Measurements from ENCODE around the gene TEX13C. TPM values are rescaled to one million over a fixed set of nuclear protein-coding genes. Genes with fewer than 3 reads are reported as not detected.

Gene TEX13C
- total RNA-seq, result not detected

GRCh38 chrX:125319646-125320521 lies at the start of gene TEX13C:
TEX13C (plus strand) TSS chrX:125319871; CDS start chrX:125320120, 249 bp downstream.
- H3K27me3 ChIP-seq, result no peaks in the 10 kb centered on the region
- H3K4me1 ChIP-seq, result no peaks in the 10 kb centered on the region
- intact Hi-C loops (cut with DNase I), result no loop called here
- DNase-seq, result no peak
- H3K9me3 ChIP-seq, result no peaks in the 10 kb centered on the region
- H3K27ac ChIP-seq, result no peak within 1 kb of the TSS
- H3K36me3 ChIP-seq, result no peaks in the 10 kb centered on the region
- TF ChIP-seq POLR2A (IDR thresholded peaks at IDR 0.05), result no peak
- TF ChIP-seq, protein P1, sequence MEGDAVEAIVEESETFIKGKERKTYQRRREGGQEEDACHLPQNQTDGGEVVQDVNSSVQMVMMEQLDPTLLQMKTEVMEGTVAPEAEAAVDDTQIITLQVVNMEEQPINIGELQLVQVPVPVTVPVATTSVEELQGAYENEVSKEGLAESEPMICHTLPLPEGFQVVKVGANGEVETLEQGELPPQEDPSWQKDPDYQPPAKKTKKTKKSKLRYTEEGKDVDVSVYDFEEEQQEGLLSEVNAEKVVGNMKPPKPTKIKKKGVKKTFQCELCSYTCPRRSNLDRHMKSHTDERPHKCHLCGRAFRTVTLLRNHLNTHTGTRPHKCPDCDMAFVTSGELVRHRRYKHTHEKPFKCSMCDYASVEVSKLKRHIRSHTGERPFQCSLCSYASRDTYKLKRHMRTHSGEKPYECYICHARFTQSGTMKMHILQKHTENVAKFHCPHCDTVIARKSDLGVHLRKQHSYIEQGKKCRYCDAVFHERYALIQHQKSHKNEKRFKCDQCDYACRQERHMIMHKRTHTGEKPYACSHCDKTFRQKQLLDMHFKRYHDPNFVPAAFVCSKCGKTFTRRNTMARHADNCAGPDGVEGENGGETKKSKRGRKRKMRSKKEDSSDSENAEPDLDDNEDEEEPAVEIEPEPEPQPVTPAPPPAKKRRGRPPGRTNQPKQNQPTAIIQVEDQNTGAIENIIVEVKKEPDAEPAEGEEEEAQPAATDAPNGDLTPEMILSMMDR (IDR thresholded peaks at IDR 0.05), result no peak
- WGBS, 2 donors, result 93 to 100% methylated on average over 11 to 26 of the region's 45 CpGs
- H3K4me3 ChIP-seq, result no peak within 1 kb of the TSS

- H3K9me3 ChIP-seq, result no peaks in the 10 kb centered on the region
- no peak overlapping the region for H3K4me3 ChIP-seq
- no peak for TF ChIP-seq POLR2A (IDR thresholded peaks at IDR 0.05)
- TF ChIP-seq, protein P1 (IDR thresholded peaks at IDR 0.05), result no peak
- no peaks in the 10 kb centered on the region for H3K4me1 ChIP-seq
- intact Hi-C loops (cut with DNase I), result no loop called here
- no peaks in the 10 kb centered on the region for H3K27me3 ChIP-seq
- no peak overlapping the region for H3K27ac ChIP-seq
- DNase-seq, result no peak
- no peaks in the 10 kb centered on the region for H3K36me3 ChIP-seq
- no CpG with 5 or more reads among the region's 3 CpGs for WGBS, 2 donors
Measured at GRCh38 chrX:125287282-125287681, 32.4 kb upstream of the TEX13C start.

GRCh38 chrX:125288343-125288742 lies 31.3 kb upstream of the TEX13C start:
- no peak overlapping the region for H3K4me3 ChIP-seq
- H3K27me3 ChIP-seq, result no peaks in the 10 kb centered on the region
- no peak for DNase-seq
- TF ChIP-seq, protein P1 (IDR thresholded peaks at IDR 0.05), result no peak
- TF ChIP-seq POLR2A (IDR thresholded peaks at IDR 0.05), result no peak
- H3K9me3 ChIP-seq, result no peaks in the 10 kb centered on the region
- H3K27ac ChIP-seq, result no peak overlapping the region
- H3K36me3 ChIP-seq, result no peaks in the 10 kb centered on the region
- no peaks in the 10 kb centered on the region for H3K4me1 ChIP-seq
- intact Hi-C loops (cut with DNase I), result no loop called here
- no CpG with 5 or more reads among the region's 5 CpGs for WGBS, 2 donors

GRCh38 chrX:125289209-125289608 lies 30.5 kb upstream of the TEX13C start:
- WGBS, 2 donors, result 44% methylated on average over 1 of the region's 1 CpG; no CpG with 5 or more reads in 1 of the 2 donors

DNA sequence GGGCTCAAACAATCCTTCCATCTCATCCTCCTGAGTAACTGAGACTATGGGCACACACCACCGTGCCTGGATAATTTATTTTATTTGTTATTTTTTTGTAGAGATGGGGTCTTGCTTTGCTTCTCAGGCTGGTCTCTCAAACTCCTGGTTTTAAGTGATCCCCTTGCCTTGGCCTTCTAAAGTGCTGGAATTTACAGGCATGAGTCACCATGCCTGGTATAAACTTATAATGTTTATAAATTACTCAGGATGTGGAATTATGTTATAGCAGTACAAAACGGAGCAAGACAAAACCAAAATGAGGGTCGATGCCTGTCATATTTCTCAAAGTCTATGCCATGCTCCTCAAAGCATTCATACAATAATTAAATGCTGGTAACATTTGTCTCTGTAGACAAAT lies 29.8 kb upstream of the TEX13C start:
- H3K9me3 ChIP-seq, result no peaks in the 10 kb centered on the region
- TF ChIP-seq, protein P1 (IDR thresholded peaks at IDR 0.05), result no peak
- no peak for TF ChIP-seq POLR2A (IDR thresholded peaks at IDR 0.05)
- WGBS, 2 donors, result 58 to 70% methylated on average over 3 of the region's 3 CpGs

More at GRCh38 chrX:125289209-125289608, 30.5 kb upstream of the TEX13C start:
- no peaks in the 10 kb centered on the region for H3K27me3 ChIP-seq
- H3K4me1 ChIP-seq, result no peaks in the 10 kb centered on the region
- no peaks in the 10 kb centered on the region for H3K9me3 ChIP-seq
- H3K27ac ChIP-seq, result no peak overlapping the region
- H3K36me3 ChIP-seq, result no peaks in the 10 kb centered on the region
- TF ChIP-seq, protein P1 (IDR thresholded peaks at IDR 0.05), result no peak
- TF ChIP-seq POLR2A (IDR thresholded peaks at IDR 0.05), result no peak
- intact Hi-C loops (cut with DNase I), result no loop called here
- no peak for DNase-seq
- no peak overlapping the region for H3K4me3 ChIP-seq

More for the DNA sequence above, 29.8 kb upstream of the TEX13C start:
- Histone ChIP-seq H3K27ac (no peak overlapping the region), H3K27me3 (no peaks in the 10 kb centered on the region), H3K36me3 (no peaks in the 10 kb centered on the region), H3K4me1 (no peaks in the 10 kb centered on the region), H3K4me3 (no peak overlapping the region)
- intact Hi-C loops (cut with DNase I), result no loop called here
- DNase-seq, result no peak
